Right atrium auricular region (tissue), 2 donors: ENCODE measurements around the gene ZNF554. TPM values are rescaled to one million over a fixed set of nuclear protein-coding genes. Genes with fewer than 3 reads are reported as not detected.
A peak's percentile ranks its signal among the peaks of the same experiment; 100 is the strongest.

Source experiments
- DNase-seq: peaks from one replicate; pipeline ENCODE4 v3.0.0-alpha.2; 2019; ENCODE audit warnings: low spot score
- H3K27ac ChIP-seq, 2 donors: fragments of 200-600 bp; sonication (generic); 1 replicate in 1 of 2; 2 replicates in 1 of 2; pipeline ENCODE4 v1.5.1; 2016 to 2019
- H3K27me3 ChIP-seq, 2 donors: fragments of 200-600 bp; sonication (generic); one replicate each; pipeline versions ENCODE4 v1.5.1 to v1.6.0; 2017 to 2019
- H3K36me3 ChIP-seq: fragments of 200-600 bp; sonication (generic); one replicate; pipeline ENCODE4 v1.5.1; 2016
- H3K4me1 ChIP-seq, 2 donors: fragments of 200-600 bp; sonication (generic); one replicate each; pipeline versions ENCODE4 v1.5.1 to v1.6.0; 2017 to 2019
- H3K4me3 ChIP-seq, 2 donors: fragments of 200-600 bp; sonication (generic); 1 replicate in 1 of 2; 2 replicates in 1 of 2; pipeline ENCODE4 v1.5.1; 2017 to 2019; ENCODE audit warnings: mild to moderate bottlenecking in 1 of 2, moderate library complexity in 1 of 2
- H3K9me3 ChIP-seq, 2 donors: fragments of 200-600 bp; sonication (generic); one replicate each; pipeline ENCODE4 v1.5.1; 2019
- CTCF ChIP-seq, 2 donors: fragments of 200-600 bp; sonication (generic); IDR thresholded peaks; one replicate each; pipeline ENCODE4 v1.5.1; 2019; ENCODE audit warnings: antibody characterized with exemption in 2 of 2
- total RNA-seq, 2 donors: library from RNA; depleted of rRNA; stranded (reverse); fragments of >200 nt; gene quantifications; one replicate each; pipeline ENCODE4 v1.1.0, GENCODE V29; 2016

The ZNF554 gene
- total RNA-seq, 2 donors from 2014 or later = 3.5 to 6.0 TPM

GRCh38 chr19:2793577-2793976 is 26.1 kb upstream of the ZNF554 start:
- no peak overlapping the region for H3K4me3 ChIP-seq
- no peak for DNase-seq
- no peaks in the 10 kb centered on the region for H3K27me3 ChIP-seq
- peaks cover 16% of the 10 kb centered on the region for H3K36me3 ChIP-seq
- H3K4me1 ChIP-seq = peaks cover 0 to 19% of the 10 kb centered on the region in 2 donors
- no peak for TF ChIP-seq CTCF (IDR thresholded peaks at IDR 0.05)
- no peaks in the 10 kb centered on the region for H3K9me3 ChIP-seq
- no peak overlapping the region for H3K27ac ChIP-seq

- no peak overlapping the region for H3K4me3 ChIP-seq
- H3K4me1 ChIP-seq = peaks cover 0 to 19% of the 10 kb centered on the region in 2 donors
- no peak for DNase-seq
- peak overlapping the region; percentile 85 to 96 for H3K27ac ChIP-seq
- H3K27me3 ChIP-seq = no peaks in the 10 kb centered on the region
- TF ChIP-seq CTCF (IDR thresholded peaks at IDR 0.05) = no peak
- no peaks in the 10 kb centered on the region for H3K9me3 ChIP-seq
- peaks cover 11% of the 10 kb centered on the region for H3K36me3 ChIP-seq
These were observed 23.6 kb upstream of the ZNF554 start for GRCh38 chr19:2795827-2796658.

- H3K4me3 ChIP-seq = no peak overlapping the region
- peaks cover 12% of the 10 kb centered on the region for H3K36me3 ChIP-seq
- TF ChIP-seq CTCF (IDR thresholded peaks at IDR 0.05) = no peak
- peak overlapping the region; percentile 85 to 96 for H3K27ac ChIP-seq
- H3K4me1 ChIP-seq = peaks cover 0 to 19% of the 10 kb centered on the region in 2 donors
- H3K27me3 ChIP-seq = no peaks in the 10 kb centered on the region
- no peaks in the 10 kb centered on the region for H3K9me3 ChIP-seq
- no peak for DNase-seq
These were observed 22.9 kb upstream of the ZNF554 start for GRCh38 chr19:2796659-2797266.

GRCh38 chr19:2797280-2797679 is 22.4 kb upstream of the ZNF554 start:
- peaks cover 0 to 19% of the 10 kb centered on the region in 2 donors for H3K4me1 ChIP-seq
- H3K27me3 ChIP-seq = no peaks in the 10 kb centered on the region
- H3K36me3 ChIP-seq = peaks cover 12% of the 10 kb centered on the region
- no peaks in the 10 kb centered on the region for H3K9me3 ChIP-seq
- DNase-seq = peak; percentile 64
- peak overlapping the region; percentile 85 to 96 for H3K27ac ChIP-seq
- H3K4me3 ChIP-seq = no peak overlapping the region
- no peak for TF ChIP-seq CTCF (IDR thresholded peaks at IDR 0.05)

- TF ChIP-seq CTCF (IDR thresholded peaks at IDR 0.05) = no peak
- Histone ChIP-seq H3K36me3 (peaks cover 12% of the 10 kb centered on the region), H3K27ac (peak overlapping the region; percentile 85 to 96)
These were observed 21.4 kb upstream of the ZNF554 start for GRCh38 chr19:2798158-2798685.

More at GRCh38 chr19:2798158-2798685, 21.4 kb upstream of the ZNF554 start:
- DNase-seq = no peak
- no peaks in the 10 kb centered on the region for H3K27me3 ChIP-seq
- H3K4me3 ChIP-seq = no peak overlapping the region
- H3K4me1 ChIP-seq = peaks cover 0 to 19% of the 10 kb centered on the region in 2 donors
- H3K9me3 ChIP-seq = no peaks in the 10 kb centered on the region
